GM18505 (cell line): Measurements from ENCODE around the gene NAA20.
"Not testable (repeated sequence)": the region's sequence is repeated elsewhere in the genome, so short reads cannot be mapped to it uniquely, and the experiment has no call there.

ENCODE experiments used
- ATAC-seq: cut with Tn5 transposase; IDR thresholded peaks from one replicate; pipeline ENCODE4 v1.9.1; 2021; ENCODE audit not compliant: unreplicated experiment
- POLR2A ChIP-seq: IDR thresholded peaks from 4 replicates; pipeline ENCODE4 v1.6.1; 2011; ENCODE audit warnings: borderline replicate concordance; ENCODE audit not compliant: insufficient read depth, insufficient read length; ENCODE audit errors: extremely low read depth

NAA20 gene

DNA sequence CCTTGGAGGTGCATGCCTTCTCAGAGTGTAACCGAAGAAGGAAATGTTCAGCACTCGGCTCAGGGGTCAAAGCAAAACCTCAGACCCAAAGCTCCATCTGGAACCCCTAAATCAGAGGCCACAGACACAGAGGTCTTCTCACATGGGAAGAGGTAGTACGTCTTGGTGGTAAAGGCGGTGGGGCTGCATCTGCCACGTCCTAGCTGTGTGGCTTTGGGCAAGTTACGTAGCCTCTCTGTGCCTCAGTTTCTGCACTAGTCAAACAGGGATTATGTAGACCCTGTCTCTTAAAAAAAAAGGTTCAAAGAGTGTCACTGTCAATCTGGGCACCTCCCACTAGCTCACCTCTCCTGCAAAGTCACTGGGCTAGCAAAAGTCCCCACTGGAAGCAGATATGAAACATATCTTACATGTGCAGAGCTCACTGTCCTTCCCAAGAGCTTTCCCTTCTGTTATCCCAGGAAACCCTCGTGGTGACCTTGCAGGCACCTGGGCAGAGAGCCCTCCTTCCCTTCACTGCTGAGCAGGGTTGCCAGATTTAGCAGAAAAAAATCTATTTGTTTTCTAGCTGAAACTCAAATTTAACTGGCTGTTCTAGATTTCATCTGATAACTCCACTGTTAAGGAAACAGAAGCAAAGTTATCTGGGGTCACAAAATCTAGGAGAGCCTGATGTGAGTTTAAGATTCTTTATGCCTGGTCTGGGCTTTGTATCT is 18.0 kb upstream of the NAA20 start:
- ATAC-seq: no peak
- TF ChIP-seq POLR2A: no peak

DNA sequence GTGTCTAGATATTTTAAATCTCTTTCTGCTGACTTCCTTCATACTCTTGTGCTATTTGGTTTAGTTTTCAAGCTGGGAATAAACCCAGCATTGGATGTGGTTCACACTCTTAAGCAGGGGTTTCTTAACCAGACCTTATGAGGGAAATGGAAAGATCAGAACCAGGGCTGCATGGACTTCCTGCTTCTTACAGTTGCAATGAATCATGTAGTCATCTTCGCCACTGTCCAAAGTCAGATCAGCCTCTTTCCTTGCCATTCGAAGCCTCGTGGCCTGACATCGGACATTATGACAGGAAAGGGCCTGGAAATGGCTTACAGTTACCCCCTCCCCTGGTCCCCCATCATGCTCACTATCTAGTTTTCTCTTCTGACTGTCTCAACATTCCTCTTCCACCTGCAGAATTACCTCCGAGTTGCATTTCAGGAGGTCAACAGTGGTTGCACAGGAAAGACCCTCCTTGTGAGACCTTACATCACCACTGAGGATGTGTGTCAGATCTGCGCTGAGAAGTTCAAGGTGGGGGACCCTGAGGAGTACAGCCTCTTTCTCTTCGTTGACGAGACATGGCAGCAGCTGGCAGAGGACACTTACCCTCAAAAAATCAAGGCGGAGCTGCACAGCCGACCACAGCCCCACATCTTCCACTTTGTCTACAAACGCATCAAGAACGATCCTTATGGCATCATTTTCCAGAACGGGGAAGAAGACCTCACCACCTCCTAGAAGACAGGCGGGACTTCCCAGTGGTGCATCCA is 16.8 kb upstream of the NAA20 start:
- ATAC-seq: no peak
- TF ChIP-seq POLR2A: no peak

DNA sequence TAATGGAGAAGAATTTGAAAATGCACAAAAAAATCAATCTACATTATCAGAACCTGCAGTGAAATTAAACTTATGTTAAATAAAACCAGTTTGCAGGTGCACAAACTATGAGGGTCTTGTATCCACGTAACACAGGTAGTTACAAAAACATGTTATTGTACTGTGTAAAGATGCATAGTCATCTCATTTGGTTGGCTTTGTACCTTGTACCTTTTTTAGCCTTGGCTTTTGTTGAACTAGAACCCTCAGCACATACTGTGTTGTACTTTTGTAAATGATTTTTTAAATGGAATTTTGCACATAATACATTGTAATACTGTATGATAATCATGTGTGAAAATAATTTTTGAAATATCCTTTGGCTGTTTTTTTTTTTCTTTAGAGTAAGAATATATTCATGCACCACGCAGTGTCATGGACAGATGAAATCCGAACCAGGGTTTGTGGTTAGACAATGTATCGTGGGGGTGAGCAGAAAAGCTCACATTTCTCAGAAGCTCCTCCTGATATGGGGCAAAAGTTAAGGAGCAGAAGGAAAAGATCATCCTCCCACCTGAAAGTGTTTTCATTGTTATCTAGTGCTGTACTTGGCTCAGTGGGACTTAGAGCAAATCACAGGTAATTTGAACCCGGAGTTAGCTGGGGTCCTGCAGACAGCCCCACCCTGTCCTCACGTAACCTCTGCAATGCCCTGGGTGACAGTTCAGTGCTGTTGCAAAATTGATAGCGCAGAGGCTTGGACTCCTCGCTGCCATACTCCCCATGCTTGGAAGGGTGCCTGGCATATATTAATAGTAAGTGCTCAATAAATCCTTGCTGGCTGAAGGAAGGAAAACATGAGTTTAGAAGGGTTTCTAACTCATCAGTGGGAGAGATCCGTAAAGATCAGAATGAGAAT is 14.8 kb upstream of the NAA20 start:
- TF ChIP-seq POLR2A: no peak
- ATAC-seq: no peak

DNA sequence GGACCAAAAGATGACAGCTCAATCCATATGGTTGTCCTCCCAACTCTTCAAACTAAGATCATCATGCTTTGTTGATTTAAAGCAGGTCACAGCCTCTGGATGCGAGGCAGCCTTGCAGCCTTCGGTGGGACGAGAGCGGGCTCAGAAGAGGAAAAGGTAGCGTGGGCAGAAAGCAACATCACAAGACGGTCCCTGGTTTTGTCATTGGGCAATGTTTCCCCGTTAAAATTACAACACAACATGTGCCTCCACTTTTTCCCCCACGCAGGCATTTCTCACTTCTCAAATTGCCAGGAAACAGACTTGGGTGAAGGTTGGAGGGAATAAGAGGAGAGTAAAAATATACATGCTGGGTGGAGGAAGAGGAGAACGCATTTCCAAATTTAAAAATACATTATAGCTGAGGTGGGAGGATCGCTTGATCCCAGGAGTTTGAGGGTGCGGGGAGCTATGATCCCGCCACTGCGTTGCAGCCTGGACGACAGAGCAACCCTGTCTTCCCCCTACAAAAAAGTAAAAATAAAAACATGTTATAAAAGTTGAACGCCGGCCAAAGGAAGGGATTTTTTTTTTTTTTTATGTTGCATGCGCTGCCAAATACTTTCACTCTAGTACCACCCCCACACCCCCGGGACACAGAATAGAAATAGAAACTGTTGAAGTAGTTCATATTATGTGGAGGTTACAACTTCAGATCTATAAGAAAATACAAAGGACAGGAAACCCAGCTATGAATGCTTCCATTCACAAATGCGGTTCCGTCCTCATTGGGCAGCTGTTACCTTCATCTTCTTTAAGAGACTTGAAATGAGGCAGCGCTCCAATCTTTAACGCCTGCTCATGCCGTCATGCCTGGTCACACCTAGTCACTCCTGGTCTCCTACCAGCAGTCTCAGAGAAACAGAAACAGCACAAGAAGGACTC is 13.9 kb upstream of the NAA20 start:
- ATAC-seq: no peak
- no peak for TF ChIP-seq POLR2A

DNA sequence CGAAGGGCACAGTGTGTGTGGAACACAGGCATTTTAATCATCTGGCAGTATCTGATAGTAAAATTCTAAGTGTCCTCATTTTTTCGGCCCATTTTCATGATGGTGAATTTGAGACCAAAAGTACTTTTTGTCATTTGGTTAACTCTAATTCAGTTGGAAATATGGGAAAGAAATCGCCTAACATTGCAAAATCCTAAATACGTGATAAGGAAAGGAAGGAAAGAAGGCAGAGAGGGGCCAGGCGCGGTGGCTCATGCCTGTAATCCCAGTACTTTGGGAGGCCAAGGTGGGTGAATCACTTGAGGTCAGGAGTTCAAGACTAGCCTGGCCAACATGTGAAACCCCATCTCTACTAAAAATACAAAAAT is 13.2 kb upstream of the NAA20 start:
- not testable (repeated sequence) for ATAC-seq

DNA sequence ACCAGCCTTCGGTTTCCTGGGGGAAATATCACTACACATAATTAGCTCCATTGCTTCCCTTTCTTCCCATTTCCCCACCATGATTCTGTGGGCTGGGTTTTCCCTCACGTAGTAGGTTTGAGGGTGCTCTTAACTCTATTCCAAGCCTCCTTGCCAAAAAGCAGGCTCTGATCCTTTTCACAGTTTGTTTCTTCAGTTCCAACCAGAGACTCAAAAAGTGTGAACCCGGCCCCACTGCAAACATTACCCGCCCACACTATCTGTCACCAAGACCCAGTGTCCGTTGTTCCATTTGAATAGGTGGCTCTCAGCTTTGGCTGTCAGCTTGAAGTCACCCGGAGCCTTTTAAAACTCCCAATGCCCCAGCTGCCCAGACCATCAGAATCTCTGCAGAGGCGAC is 11.8 kb upstream of the NAA20 start:
- no peak for TF ChIP-seq POLR2A
- no peak for ATAC-seq

DNA sequence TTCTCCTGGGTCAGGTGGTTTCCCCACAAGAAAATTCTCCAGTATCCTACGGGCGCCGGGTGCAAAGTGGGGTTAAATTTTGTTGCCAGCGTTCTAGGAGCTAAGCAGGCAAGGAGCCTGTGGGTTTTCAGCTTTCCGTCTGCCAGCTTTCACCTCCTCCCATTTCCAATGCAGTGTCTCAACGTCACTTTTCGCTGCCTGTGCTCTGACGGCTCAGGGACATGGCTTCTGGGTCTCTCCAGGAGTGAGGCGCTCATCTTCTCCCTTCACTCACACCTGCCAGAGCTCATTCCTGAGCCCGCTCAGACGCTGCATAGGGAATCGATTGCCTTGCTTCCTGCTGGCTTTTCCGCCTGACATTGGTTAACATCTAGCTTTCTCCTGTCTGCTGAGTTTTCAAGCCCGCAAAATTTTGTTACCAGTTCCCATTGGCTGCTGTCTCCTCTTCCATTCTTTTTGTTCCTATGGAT is 7.3 kb upstream of the NAA20 start:
- no peak for TF ChIP-seq POLR2A

DNA sequence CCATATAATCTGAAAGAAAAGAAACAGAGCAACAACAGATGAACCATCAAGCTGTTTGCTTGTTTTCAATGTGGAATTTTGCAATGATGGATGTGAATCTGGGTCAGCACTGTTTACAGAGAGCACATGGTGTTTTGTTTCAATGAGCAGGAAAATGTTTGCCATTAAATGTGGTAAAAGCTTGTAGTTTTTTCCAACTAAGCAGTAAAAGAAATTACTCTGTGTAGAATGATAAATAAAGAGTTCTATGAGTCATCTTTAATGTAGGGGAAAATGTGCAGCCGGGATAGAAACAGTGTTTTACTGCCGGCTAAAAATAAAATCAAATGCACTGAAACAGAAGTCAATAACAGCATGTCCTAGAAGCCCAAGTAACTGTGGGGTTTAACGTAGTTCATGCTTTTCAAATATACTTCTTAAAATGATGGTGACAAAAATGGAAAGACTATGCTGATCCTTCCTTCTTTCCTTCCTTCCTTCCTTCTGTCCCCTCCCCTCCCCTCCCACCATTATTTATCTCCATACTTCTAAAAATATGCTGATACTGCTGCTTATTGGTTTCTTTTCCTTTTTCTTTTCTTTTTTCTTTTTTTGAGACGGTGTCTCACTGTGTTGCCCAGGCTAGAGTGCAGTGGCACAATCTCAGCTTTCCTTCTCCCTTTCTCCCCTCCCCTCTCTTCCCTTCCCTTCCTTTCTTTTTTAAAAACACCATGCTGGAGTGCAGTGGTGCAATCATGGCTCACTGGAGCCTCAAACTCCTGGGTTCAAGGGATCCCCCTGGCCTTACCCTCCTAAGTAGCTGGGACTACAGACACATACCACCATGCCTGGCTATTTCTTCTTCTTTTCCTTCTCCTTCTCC is 6.3 kb upstream of the NAA20 start:
- ATAC-seq: no peak
- TF ChIP-seq POLR2A: no peak

More for the DNA sequence above, 7.3 kb upstream of the NAA20 start:
- no peak for ATAC-seq

DNA sequence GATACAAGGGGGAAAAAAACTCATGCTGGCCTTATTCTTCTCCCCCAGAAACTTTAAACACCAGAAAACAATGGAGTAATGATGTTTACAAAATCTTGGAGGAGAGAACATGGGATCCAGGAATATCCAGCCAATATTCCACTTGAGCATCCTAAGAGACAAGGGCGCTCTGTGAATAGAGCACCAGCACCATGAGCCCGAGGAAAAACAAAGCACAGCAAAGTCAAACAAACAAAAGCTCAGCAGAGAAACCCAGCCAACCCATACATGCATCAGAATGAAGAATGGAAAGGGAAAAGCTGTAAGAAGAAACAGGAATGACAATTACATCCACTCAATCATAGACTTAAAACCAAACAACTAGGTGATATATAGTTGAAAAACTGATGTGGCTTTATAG is 4.6 kb upstream of the NAA20 start:
- TF ChIP-seq POLR2A: no peak
- no peak for ATAC-seq

DNA sequence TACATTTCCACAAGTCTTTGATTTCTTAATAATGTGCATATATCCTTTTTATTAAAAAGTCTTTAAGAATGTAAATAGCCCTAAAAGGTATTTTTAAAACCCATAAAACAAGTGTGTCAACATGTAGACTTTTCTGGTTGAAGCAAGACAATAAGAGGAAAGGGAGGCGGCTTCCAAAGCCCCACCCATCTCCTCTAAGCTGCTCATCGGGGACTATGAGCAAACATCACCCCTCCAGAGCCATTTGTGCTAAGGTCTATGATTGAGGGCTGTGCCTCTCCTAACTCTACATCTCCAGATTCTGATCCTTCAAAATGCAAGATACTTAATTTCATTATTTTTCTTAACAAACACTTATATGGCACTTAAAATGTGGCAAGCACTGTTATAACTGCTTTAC is 2.5 kb upstream of the NAA20 start:
- ATAC-seq: no peak
- no peak for TF ChIP-seq POLR2A

DNA sequence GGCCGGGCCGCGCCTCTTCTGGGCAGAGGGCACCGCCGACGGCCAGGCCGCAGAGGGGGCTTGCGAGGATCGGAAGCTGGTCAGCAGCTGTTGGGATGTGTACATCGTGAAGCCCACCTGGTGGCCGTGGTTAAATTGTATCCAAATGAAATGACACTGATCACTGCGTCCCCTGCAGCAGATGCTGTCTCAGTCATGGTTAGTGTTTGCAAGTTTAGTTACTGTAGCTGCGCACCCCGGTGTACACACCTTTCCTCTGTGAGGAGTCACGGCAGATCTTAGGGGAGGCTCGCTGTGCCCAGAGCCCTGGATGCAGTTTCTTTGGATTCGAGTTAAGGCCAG is 653 bp downstream of the NAA20 start:
- TF ChIP-seq POLR2A: no peak
- no peak for ATAC-seq

DNA sequence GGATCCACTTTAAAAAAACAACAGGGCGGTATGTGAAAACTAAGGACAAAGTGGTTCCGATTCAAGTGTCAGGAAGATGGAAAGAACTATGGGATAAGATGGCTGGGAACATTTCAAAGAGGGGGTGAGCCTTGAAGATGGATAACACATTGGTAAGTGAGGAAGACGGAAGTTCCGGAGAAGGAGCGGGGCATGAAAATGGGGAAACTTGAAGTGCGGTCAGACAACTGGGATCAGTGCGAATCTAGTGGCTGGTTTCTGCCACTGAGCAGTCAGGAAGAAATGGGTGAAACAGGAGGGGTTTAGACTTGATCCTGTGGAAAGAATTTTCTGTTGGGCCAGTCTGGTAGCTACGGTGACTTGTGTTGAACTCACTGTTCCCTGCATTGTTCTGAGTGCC is 1.2 kb downstream of the NAA20 start:
- no peak for ATAC-seq

More for the DNA sequence above, 1.2 kb downstream of the NAA20 start:
- TF ChIP-seq POLR2A: no peak
